ENCODE results near the gene MIOX. TPM values are rescaled to one million over a fixed set of nuclear protein-coding genes. Genes with fewer than 3 reads are reported as not detected.

MIOX gene
- total RNA-seq, 1 experiment from 2014 or later, result 0.32 TPM

DNA sequence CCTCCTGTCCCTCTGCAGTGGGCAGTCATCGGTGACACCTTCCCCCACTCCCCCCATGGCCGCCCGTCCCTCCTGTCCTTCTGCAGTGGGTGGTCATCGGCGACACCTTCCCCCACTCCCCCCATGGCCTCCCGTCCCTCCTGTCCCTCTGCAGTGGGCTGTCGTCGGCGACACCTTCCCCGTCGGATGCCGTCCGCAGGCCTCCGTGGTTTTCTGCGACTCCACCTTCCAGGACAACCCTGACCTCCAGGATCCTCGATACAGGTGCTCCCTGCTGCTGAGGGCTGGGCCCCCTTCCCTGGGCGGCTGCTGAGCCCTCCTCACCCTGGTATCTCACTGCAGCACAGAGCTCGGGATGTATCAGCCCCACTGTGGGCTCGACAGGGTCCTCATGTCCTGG is 2.2 kb downstream of the MIOX start:
- CTCF ChIA-PET, result no interaction called here
- TF ChIP-seq EZH2 (IDR thresholded peaks at IDR 0.05; ENCODE audit: borderline replicate concordance, low read depth, low read length, poor library complexity, severe bottlenecking), result no peak
- TF ChIP-seq, protein P1, sequence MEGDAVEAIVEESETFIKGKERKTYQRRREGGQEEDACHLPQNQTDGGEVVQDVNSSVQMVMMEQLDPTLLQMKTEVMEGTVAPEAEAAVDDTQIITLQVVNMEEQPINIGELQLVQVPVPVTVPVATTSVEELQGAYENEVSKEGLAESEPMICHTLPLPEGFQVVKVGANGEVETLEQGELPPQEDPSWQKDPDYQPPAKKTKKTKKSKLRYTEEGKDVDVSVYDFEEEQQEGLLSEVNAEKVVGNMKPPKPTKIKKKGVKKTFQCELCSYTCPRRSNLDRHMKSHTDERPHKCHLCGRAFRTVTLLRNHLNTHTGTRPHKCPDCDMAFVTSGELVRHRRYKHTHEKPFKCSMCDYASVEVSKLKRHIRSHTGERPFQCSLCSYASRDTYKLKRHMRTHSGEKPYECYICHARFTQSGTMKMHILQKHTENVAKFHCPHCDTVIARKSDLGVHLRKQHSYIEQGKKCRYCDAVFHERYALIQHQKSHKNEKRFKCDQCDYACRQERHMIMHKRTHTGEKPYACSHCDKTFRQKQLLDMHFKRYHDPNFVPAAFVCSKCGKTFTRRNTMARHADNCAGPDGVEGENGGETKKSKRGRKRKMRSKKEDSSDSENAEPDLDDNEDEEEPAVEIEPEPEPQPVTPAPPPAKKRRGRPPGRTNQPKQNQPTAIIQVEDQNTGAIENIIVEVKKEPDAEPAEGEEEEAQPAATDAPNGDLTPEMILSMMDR (conservative IDR thresholded peaks at IDR 0.05; ENCODE audit: low read depth, low read length), result no peak
- intact Hi-C loops (cut with micrococcal nuclease; ENCODE audit: unreplicated experiment), result no loop called here
- Histone ChIP-seq H3K4me1 (ENCODE audit: insufficient read depth, low read length, poor library complexity, severe bottlenecking) (peaks cover 7% of the 10 kb centered on the region), H3K27ac (ENCODE audit: low read depth, low read length, poor library complexity, severe bottlenecking) (no peak overlapping the region), H3K27me3 (replicated peaks; ENCODE audit: insufficient read depth, low read depth, low read length, poor library complexity) (no peaks in the 10 kb centered on the region), H3K36me3 (ENCODE audit: insufficient read depth, low read length, poor library complexity, severe bottlenecking) (no peaks in the 10 kb centered on the region), H3K9me3 (ENCODE audit: low read depth, low read length, poor library complexity, severe bottlenecking) (no peaks in the 10 kb centered on the region), H3K4me3 (ENCODE audit: low read depth, low read length, poor library complexity, severe bottlenecking) (no peak overlapping the region)
- no TSS peak for BruUV-seq (replicated peaks)
- POLR2A ChIA-PET (ENCODE audit: low non-redundant PET), result no interaction called here
- DNase-seq (ENCODE audit: low spot score), result no peak

DNA sequence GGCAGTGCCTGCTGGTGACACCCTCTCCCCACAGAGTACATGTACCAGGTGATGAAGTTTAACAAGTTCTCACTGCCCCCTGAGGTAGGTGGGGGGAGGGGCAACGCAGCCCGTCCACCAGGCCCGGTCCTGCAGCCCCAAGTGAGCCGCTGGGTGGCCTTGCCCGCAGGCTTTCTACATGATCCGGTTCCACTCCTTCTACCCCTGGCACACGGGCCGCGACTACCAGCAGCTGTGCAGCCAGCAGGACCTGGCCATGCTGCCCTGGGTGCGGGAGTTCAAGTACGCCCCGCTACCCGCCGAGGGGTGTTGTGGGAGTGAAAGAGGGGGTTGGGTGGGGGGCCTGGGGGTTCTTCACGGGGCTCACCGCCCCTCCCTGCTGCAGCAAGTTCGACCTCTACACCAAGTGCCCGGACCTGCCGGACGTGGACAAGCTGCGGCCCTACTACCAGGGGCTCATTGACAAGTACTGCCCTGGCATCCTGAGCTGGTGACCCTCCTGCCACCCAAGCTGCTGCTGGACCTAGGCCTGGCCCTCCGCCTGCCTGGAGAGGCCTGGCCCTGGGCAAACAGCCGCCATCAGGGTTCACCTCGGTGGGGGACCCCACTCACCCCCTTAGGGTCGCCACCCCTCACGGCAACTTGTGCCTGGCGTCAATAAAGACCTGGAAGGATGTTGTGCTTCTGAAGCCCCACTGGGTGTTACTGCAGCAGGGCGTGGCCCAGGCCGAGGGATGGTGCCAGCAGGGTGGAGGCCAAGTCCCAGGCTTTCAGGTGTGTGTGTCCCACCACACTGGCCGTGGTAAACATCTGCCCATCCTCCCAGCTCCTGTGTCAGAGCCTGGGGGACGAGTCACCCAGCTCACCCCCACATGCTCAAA is 2.9 kb downstream of the MIOX start:
- Histone ChIP-seq H3K9me3 (ENCODE audit: low read depth, low read length, poor library complexity, severe bottlenecking) (no peaks in the 10 kb centered on the region), H3K4me1 (ENCODE audit: insufficient read depth, low read length, poor library complexity, severe bottlenecking) (peaks cover 7% of the 10 kb centered on the region), H3K4me3 (ENCODE audit: low read depth, low read length, poor library complexity, severe bottlenecking) (no peak overlapping the region), H3K27ac (ENCODE audit: low read depth, low read length, poor library complexity, severe bottlenecking) (no peak overlapping the region), H3K27me3 (replicated peaks; ENCODE audit: insufficient read depth, low read depth, low read length, poor library complexity) (no peaks in the 10 kb centered on the region), H3K36me3 (ENCODE audit: insufficient read depth, low read length, poor library complexity, severe bottlenecking) (no peaks in the 10 kb centered on the region)
- no peak for TF ChIP-seq EZH2 (IDR thresholded peaks at IDR 0.05; ENCODE audit: borderline replicate concordance, low read depth, low read length, poor library complexity, severe bottlenecking)
- TF ChIP-seq, protein P1 (conservative IDR thresholded peaks at IDR 0.05; ENCODE audit: low read depth, low read length), result no peak
- no TSS peak for BruUV-seq (replicated peaks)
- intact Hi-C loops (cut with micrococcal nuclease; ENCODE audit: unreplicated experiment), result loop anchor here (10.0 kb wide), 1 partner anchor 215 kb away; the partner anchor contains the start of gene MAPK11
- POLR2A ChIA-PET (ENCODE audit: low non-redundant PET), result no interaction called here
- CTCF ChIA-PET, result no interaction called here
- no peak for DNase-seq (ENCODE audit: low spot score)

DNA sequence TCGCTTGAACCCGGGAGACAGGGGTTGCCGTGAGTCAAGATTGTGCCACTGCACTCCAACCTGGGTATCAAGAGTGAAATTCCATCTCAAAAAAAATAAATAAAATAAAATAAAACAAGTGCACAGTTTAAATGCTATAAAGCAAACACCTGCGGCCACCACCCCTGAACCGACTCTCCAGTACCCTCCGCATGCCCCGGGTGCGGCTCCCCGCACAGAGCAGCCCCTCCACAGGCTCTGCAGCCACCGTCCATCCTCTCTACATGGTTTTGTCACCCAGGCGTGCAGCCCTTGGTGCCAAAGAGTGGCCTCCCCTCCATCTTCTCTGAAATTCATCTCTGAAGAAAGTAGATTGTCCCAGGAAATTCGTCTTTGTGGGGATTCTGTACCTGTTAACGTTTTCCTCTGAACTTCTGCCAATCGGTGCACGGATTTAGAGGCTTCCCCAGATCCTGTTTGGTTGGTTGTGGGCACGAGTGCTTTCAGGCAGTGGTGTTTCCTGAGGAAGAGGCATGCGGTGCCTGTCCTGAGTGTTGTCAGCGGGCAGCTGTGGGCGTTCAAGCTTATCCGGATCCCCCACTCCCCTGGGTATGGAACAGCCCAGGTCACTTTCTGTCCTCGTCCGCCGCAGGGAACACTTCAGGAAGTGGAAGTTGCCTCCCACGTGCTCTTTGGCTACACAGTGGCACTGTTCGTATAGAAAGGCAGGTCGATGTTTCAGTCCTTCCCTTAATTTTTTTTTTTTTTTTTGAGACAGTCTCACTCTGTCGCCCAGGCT is 4.1 kb downstream of the MIOX start:
- no peaks in the 10 kb centered on the region for H3K36me3 ChIP-seq (ENCODE audit: insufficient read depth, low read length, poor library complexity, severe bottlenecking)
- intact Hi-C loops (cut with micrococcal nuclease; ENCODE audit: unreplicated experiment), result loop anchor here (10.0 kb wide), 1 partner anchor 216 kb away; the partner anchor contains the start of gene MAPK11
- ChIA-PET POLR2A (ENCODE audit: low non-redundant PET) (no interaction called here), CTCF (no interaction called here)
- no peak for TF ChIP-seq EZH2 (IDR thresholded peaks at IDR 0.05; ENCODE audit: borderline replicate concordance, low read depth, low read length, poor library complexity, severe bottlenecking)
- TF ChIP-seq, protein P1 (conservative IDR thresholded peaks at IDR 0.05; ENCODE audit: low read depth, low read length), result no peak
- peaks cover 2% of the 10 kb centered on the region for H3K4me1 ChIP-seq (ENCODE audit: insufficient read depth, low read length, poor library complexity, severe bottlenecking)
- H3K4me3 ChIP-seq (ENCODE audit: low read depth, low read length, poor library complexity, severe bottlenecking), result no peak overlapping the region
- H3K27me3 ChIP-seq (replicated peaks; ENCODE audit: insufficient read depth, low read depth, low read length, poor library complexity), result no peaks in the 10 kb centered on the region
- DNase-seq (ENCODE audit: low spot score), result peak; percentile 47
- BruUV-seq (replicated peaks), result no TSS peak
- no peaks in the 10 kb centered on the region for H3K9me3 ChIP-seq (ENCODE audit: low read depth, low read length, poor library complexity, severe bottlenecking)
- no peak overlapping the region for H3K27ac ChIP-seq (ENCODE audit: low read depth, low read length, poor library complexity, severe bottlenecking)
